IMR-90 (cell line): ENCODE results near the gene OR6K6. TPM values are rescaled to one million over a fixed set of nuclear protein-coding genes. Genes with fewer than 3 reads are reported as not detected.

Experiments
- ATAC-seq: fragments of 200-7000 bp; cut with Tn5 transposase; 2 replicates; pipeline ENCODE4 v1.9.1; 2020; ENCODE audit warnings: low read depth, mild to moderate bottlenecking, moderate library complexity
- BruUV-seq: library from RNA; stranded (reverse); fragments of 400-500 nt; replicated peaks from 2 replicates; lab custom pipeline; 2021; lab: Mats Ljungman, UMichigan
- CTCF ChIA-PET: fragments of 300-600 bp; formaldehyde crosslinking; extraction: SDS; loops from one replicate; lab custom pipeline; 2021; ENCODE audit warnings: antibody characterized with exemption; lab: Yijun Ruan, JAX
- POLR2A ChIA-PET: fragments of 300-600 bp; sonication (Branson Sonifier 250); formaldehyde crosslinking; loops from one replicate; lab custom pipeline; 2022; ENCODE audit warnings: antibody characterized with exemption; ENCODE audit not compliant: unreplicated experiment; lab: Charles Lee
- DNase-seq: peaks from one replicate; pipeline ENCODE4 v3.0.0; 2013
- H2AFZ ChIP-seq: replicated peaks from 2 replicates; pipeline ENCODE3; 2013; ENCODE audit warnings: low read length, mild to moderate bottlenecking; ENCODE audit not compliant: poor library complexity
- H2AK5ac ChIP-seq: 2 replicates; pipeline ENCODE4 v1.6.1; 2013; ENCODE audit warnings: low read depth, low read length, inconsistent platforms
- H2AK9ac ChIP-seq: replicated peaks from 2 replicates; pipeline ENCODE3; 2013; ENCODE audit warnings: mild to moderate bottlenecking, low read depth, low read length, moderate library complexity; ENCODE audit not compliant: poor library complexity
- H2BK120ac ChIP-seq: 2 replicates; pipeline ENCODE4 v1.6.1; 2013; ENCODE audit warnings: low read depth, low read length, inconsistent platforms
- H2BK15ac ChIP-seq: 3 replicates; pipeline ENCODE4 v1.6.1; 2013; ENCODE audit warnings: low read depth, low read length, inconsistent platforms
- H2BK20ac ChIP-seq: 2 replicates; pipeline ENCODE4 v1.6.1; 2013; ENCODE audit warnings: low read depth, mild to moderate bottlenecking, inconsistent platforms, low read length, moderate library complexity
- H2BK5ac ChIP-seq: 2 replicates; pipeline ENCODE4 v1.6.1; 2013; ENCODE audit warnings: mild to moderate bottlenecking, low read depth, low read length, inconsistent platforms; ENCODE audit not compliant: poor library complexity, severe bottlenecking
- H3K14ac ChIP-seq: replicated peaks from 2 replicates; pipeline ENCODE4 v1.6.1; 2013; ENCODE audit warnings: low read depth, low read length, inconsistent platforms
- H3K18ac ChIP-seq: 2 replicates; pipeline ENCODE4 v1.6.1; 2013; ENCODE audit warnings: low read depth, low read length, control low read depth
- H3K23ac ChIP-seq: 2 replicates; pipeline ENCODE4 v1.6.1; 2013; ENCODE audit warnings: low read depth, low read length, inconsistent platforms
- H3K27ac ChIP-seq: 2 replicates; pipeline ENCODE4 v1.5.1; 2013; ENCODE audit warnings: mild to moderate bottlenecking, control low read depth, low read length; ENCODE audit not compliant: insufficient read depth
- H3K27me3 ChIP-seq: 2 replicates; pipeline ENCODE4 v1.6.1; 2013; ENCODE audit warnings: low read length; ENCODE audit not compliant: control insufficient read depth, insufficient read depth
- H3K36me3 ChIP-seq: 2 replicates; pipeline ENCODE4 v1.6.1; 2013; ENCODE audit warnings: low read length, mixed read lengths; ENCODE audit not compliant: control insufficient read depth, insufficient read depth
- H3K4ac ChIP-seq: 2 replicates; pipeline ENCODE4 v1.6.1; 2013; ENCODE audit warnings: low read depth, low read length, inconsistent platforms
- H3K4me1 ChIP-seq: 2 replicates; pipeline ENCODE4 v1.6.1; 2013; ENCODE audit warnings: low read length, mixed read lengths; ENCODE audit not compliant: control insufficient read depth, insufficient read depth
- H3K4me2 ChIP-seq: 2 replicates; pipeline ENCODE4 v1.6.1; 2013; ENCODE audit warnings: low read depth, mild to moderate bottlenecking, control low read depth, low read length, moderate library complexity
- H3K4me3 ChIP-seq: 2 replicates; pipeline ENCODE4 v1.5.1; 2013; ENCODE audit warnings: low read depth, mild to moderate bottlenecking, control low read depth, low read length, moderate library complexity; ENCODE audit not compliant: insufficient read depth
- H3K56ac ChIP-seq: 2 replicates; pipeline ENCODE4 v1.6.1; 2013; ENCODE audit warnings: low read length, inconsistent platforms; ENCODE audit not compliant: insufficient read depth; ENCODE audit errors: extremely low read depth
- H3K79me1 ChIP-seq, 2 experiments: 2 replicates each; pipeline ENCODE4 v1.6.1; 2013; ENCODE audit warnings: low read length in 2 of 2, inconsistent platforms in 1 of 2, low read depth in 1 of 2
- H3K9ac ChIP-seq: 2 replicates; pipeline ENCODE4 v1.6.1; 2013; ENCODE audit warnings: low read depth, low read length, control low read depth
- H3K9me1 ChIP-seq: 2 replicates; pipeline ENCODE4 v1.6.1; 2013; ENCODE audit warnings: low read length, inconsistent platforms; ENCODE audit not compliant: insufficient read depth
- H3K9me3 ChIP-seq: 2 replicates; pipeline ENCODE4 v1.6.1; 2013; ENCODE audit warnings: low read length; ENCODE audit not compliant: control insufficient read depth, insufficient read depth
- H4K20me1 ChIP-seq: 2 replicates; pipeline ENCODE4 v1.6.1; 2013; ENCODE audit warnings: low read length, inconsistent platforms; ENCODE audit not compliant: insufficient read depth
- H4K5ac ChIP-seq: 2 replicates; pipeline ENCODE4 v1.6.1; 2013; ENCODE audit warnings: mild to moderate bottlenecking, low read depth, low read length, control low read depth
- H4K8ac ChIP-seq, 2 experiments: 2 replicates each; pipeline ENCODE4 v1.6.1; 2013; ENCODE audit warnings: low read depth in 2 of 2, low read length in 2 of 2, control low read depth in 1 of 2, inconsistent platforms in 1 of 2
- H4K91ac ChIP-seq: 2 replicates; pipeline ENCODE4 v1.6.1; 2013; ENCODE audit warnings: low read depth, low read length, inconsistent platforms; ENCODE audit not compliant: insufficient read depth
- CHD1 ChIP-seq: IDR thresholded peaks from 2 replicates; pipeline ENCODE4 v1.6.1; 2012; ENCODE audit warnings: low read depth, low read length, improper control_type of control experiment
- FOS ChIP-seq: fragments of 150-350 bp; IDR thresholded peaks from 2 replicates; pipeline ENCODE4 v1.6.1; 2016; ENCODE audit warnings: low read depth, low read length
- MAZ ChIP-seq: IDR thresholded peaks from 2 replicates; pipeline ENCODE4 v1.6.1; 2012; ENCODE audit warnings: low read depth, mild to moderate bottlenecking, low read length, improper control_type of control experiment, moderate library complexity, borderline replicate concordance
- MXI1 ChIP-seq: IDR thresholded peaks from 2 replicates; pipeline ENCODE4 v1.6.1; 2012; ENCODE audit warnings: low read depth, mild to moderate bottlenecking, low read length, moderate library complexity, borderline replicate concordance
- NFE2L2 ChIP-seq: fragments of 150-350 bp; IDR thresholded peaks from 2 replicates; pipeline ENCODE4 v1.6.1; 2016; ENCODE audit warnings: low read depth, mild to moderate bottlenecking, low read length
- POLR2A ChIP-seq: IDR thresholded peaks from 2 replicates; pipeline ENCODE4 v1.6.1; 2012; ENCODE audit warnings: mild to moderate bottlenecking, low read depth, low read length
- RAD21 ChIP-seq: IDR thresholded peaks from 2 replicates; pipeline ENCODE4 v1.6.1; 2012; ENCODE audit warnings: low read length, improper control_type of control experiment
- RCOR1 ChIP-seq: IDR thresholded peaks from 2 replicates; pipeline ENCODE4 v1.6.1; 2012; ENCODE audit warnings: mild to moderate bottlenecking, low read length, improper control_type of control experiment; ENCODE audit not compliant: insufficient replicate concordance
- RFX5 ChIP-seq: IDR thresholded peaks from 2 replicates; pipeline ENCODE4 v1.8.0; 2012; ENCODE audit warnings: low read depth, mild to moderate bottlenecking, low read length, moderate library complexity
- WGBS, 2 experiments: methylation state at CpG; one replicate each; pipeline versions ENCODE4 v1.1.5 to v1.1.7; 2013; ENCODE audit warnings: missing lambda C conversion rate in 2 of 2; ENCODE audit not compliant: insufficient read length in 1 of 2; ENCODE audit errors: extremely low coverage in 2 of 2; 5-methylcytosine and 5-hydroxymethylcytosine counted together
- dilution Hi-C: fragments of 300-500 bp; cut with HindIII; formaldehyde crosslinking; loops from one replicate; pipeline ENCODE4 v1.14.3; 2018; ENCODE audit warnings: low sequenced_read_pairs; ENCODE audit not compliant: unreplicated experiment
- in situ Hi-C: fragments of 300-500 bp; cut with MboI; formaldehyde crosslinking; loops from 3 replicates; pipeline ENCODE4 v1.14.3; 2019; ENCODE audit warnings: low sequenced_read_pairs, inconsistent platforms, mixed read lengths
- intact Hi-C: fragments of 100-400 bp; cut with micrococcal nuclease; formaldehyde crosslinking; loops from 2 replicates; pipeline ENCODE4 v1.10.0; 2022
- polyA plus RNA-seq, 3 experiments: library from polyadenylated mRNA; depleted of rRNA; stranded (reverse); fragments of >200 nt; gene quantifications; 2 replicates each; pipeline ENCODE4 v1.2.3, GENCODE V29; 2012; ENCODE audit warnings: low replicate concordance in 1 of 3
- total RNA-seq: library from RNA; depleted of rRNA; stranded (reverse); fragments of >200 nt; gene quantifications from 2 replicates; pipeline ENCODE4 v1.2.3, GENCODE V29; 2012
- TF ChIP-seq, protein P1 (sequence below): fragments of 150-350 bp; IDR thresholded peaks from 2 replicates; pipeline ENCODE4 v1.6.1; 2017; ENCODE audit warnings: mild to moderate bottlenecking, antibody characterized with exemption, low read length, low read depth
- TF ChIP-seq, protein P2 (sequence below): fragments of 150-350 bp; IDR thresholded peaks from 2 replicates; pipeline ENCODE4 v1.6.1; 2016; ENCODE audit warnings: low read depth, mild to moderate bottlenecking, low read length, moderate library complexity, borderline replicate concordance

OR6K6 gene
- total and polyA plus RNA-seq, 2 of the 4 experiments (the other 2 are of a cell fraction): not detected

DNA sequence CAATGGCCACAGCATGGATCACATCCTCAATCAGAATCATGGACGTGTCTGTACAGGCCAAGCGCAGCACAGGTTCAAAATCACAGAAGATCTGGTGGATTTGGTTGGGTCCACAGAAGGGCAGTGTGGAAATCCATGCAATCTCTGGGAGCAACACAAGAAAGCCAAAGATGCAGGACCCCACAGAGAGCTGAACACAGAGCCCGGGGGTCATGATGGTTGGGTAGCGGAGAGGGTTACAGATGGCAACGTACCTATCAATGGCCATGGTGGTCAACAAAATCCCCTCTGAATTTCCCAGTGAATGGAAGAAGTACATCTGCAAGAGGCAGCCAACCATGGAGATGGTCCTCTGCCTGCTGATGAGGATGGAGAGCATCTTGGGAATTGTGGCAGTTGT lies 30.1 kb upstream of the OR6K6 start:
- no peak overlapping the region for H2BK20ac ChIP-seq
- H3K27ac ChIP-seq: no peak overlapping the region
- no peak overlapping the region for H2AFZ ChIP-seq
- in situ Hi-C loops: no loop called here
- H3K9ac ChIP-seq: no peak overlapping the region
- H3K4me1 ChIP-seq: no peaks in the 10 kb centered on the region
- no peak overlapping the region for H3K18ac ChIP-seq
- intact Hi-C loops: no loop called here
- POLR2A ChIA-PET: no interaction called here
- H3K36me3 ChIP-seq: no peaks in the 10 kb centered on the region
- no peak overlapping the region for H3K14ac ChIP-seq
- no peak overlapping the region for H2BK120ac ChIP-seq
- no peak for TF ChIP-seq NFE2L2
- TF ChIP-seq POLR2A: no peak
- no peak for TF ChIP-seq CHD1
- TF ChIP-seq, protein P1, sequence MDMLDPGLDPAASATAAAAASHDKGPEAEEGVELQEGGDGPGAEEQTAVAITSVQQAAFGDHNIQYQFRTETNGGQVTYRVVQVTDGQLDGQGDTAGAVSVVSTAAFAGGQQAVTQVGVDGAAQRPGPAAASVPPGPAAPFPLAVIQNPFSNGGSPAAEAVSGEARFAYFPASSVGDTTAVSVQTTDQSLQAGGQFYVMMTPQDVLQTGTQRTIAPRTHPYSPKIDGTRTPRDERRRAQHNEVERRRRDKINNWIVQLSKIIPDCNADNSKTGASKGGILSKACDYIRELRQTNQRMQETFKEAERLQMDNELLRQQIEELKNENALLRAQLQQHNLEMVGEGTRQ: no peak
- TF ChIP-seq, protein P2, sequence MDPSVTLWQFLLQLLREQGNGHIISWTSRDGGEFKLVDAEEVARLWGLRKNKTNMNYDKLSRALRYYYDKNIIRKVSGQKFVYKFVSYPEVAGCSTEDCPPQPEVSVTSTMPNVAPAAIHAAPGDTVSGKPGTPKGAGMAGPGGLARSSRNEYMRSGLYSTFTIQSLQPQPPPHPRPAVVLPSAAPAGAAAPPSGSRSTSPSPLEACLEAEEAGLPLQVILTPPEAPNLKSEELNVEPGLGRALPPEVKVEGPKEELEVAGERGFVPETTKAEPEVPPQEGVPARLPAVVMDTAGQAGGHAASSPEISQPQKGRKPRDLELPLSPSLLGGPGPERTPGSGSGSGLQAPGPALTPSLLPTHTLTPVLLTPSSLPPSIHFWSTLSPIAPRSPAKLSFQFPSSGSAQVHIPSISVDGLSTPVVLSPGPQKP: no peak
- no peak for TF ChIP-seq RCOR1
- TF ChIP-seq RFX5: no peak
- no peak for TF ChIP-seq MAZ
- TF ChIP-seq MXI1: no peak
- no peak for TF ChIP-seq FOS
- TF ChIP-seq RAD21: no peak
- WGBS, 2 experiments: no CpG with 5 or more reads among the region's 5 CpGs
- no peak for ATAC-seq
- H3K4me3 ChIP-seq: no peak overlapping the region
- CTCF ChIA-PET: no interaction called here
- no TSS peak for BruUV-seq
- H2BK5ac ChIP-seq: no peak overlapping the region
- dilution Hi-C loops: no loop called here
- H3K9me1 ChIP-seq: no peaks in the 10 kb centered on the region
- H4K8ac ChIP-seq: no peak overlapping the region
- H3K27me3 ChIP-seq: no peaks in the 10 kb centered on the region
- no peak overlapping the region for H3K4ac ChIP-seq
- H2BK15ac ChIP-seq: no peak overlapping the region
- H4K91ac ChIP-seq: no peak overlapping the region
- no peak for DNase-seq
- no peaks in the 10 kb centered on the region for H3K9me3 ChIP-seq
- H3K79me1 ChIP-seq: no peaks in the 10 kb centered on the region
- H4K5ac ChIP-seq: no peak overlapping the region
- no peaks in the 10 kb centered on the region for H4K20me1 ChIP-seq
- no peak overlapping the region for H2AK5ac ChIP-seq
- no peak overlapping the region for H2AK9ac ChIP-seq
- no peak overlapping the region for H3K23ac ChIP-seq
- no peak overlapping the region for H3K56ac ChIP-seq
- H3K4me2 ChIP-seq: no peak overlapping the region
